ENCODE measurements around the gene HINT3. TPM values are rescaled to one million over a fixed set of nuclear protein-coding genes. Genes with fewer than 3 reads are reported as not detected.
A peak's percentile ranks its signal among the peaks of the same experiment; 100 is the strongest.

Gene HINT3
- polyA plus RNA-seq, 4 donors, result 11.1 to 32.2 (median 14.2) TPM

- FAIRE-seq (no peak), DNase-seq (peak; percentile 48 to 55)
- Histone ChIP-seq H3K27me3 (ENCODE audit: control insufficient read depth in 3 of 3, insufficient read depth in 3 of 3, low read length in 3 of 3) (no peaks in the 10 kb centered on the region), H3K36me3 (ENCODE audit: control insufficient read depth in 3 of 3, insufficient read depth in 2 of 3, low read depth in 1 of 3, low read length in 3 of 3) (peaks cover 0 to 15% (median 2%) of the 10 kb centered on the region in 3 donors), H3K4me1 (ENCODE audit: control insufficient read depth in 3 of 3, insufficient read depth in 2 of 3, low read depth in 1 of 3, low read length in 2 of 3) (no peaks in the 10 kb centered on the region), H3K4me3 (ENCODE audit: low read depth in 1 of 3, low read length in 3 of 3) (no peak overlapping the region), H3K9me3 (ENCODE audit: control insufficient read depth in 2 of 2, insufficient read depth in 1 of 2, low read depth in 1 of 2, low read length in 1 of 2) (no peaks in the 10 kb centered on the region), H3K27ac (ENCODE audit: low read depth in 1 of 3, low read length in 2 of 3) (no peak overlapping the region)
- WGBS, 3 donors, result 30 to 31% (median 30%) methylated on average over 5 of the region's 5 CpGs
Observed at GRCh38 chr6:125974214-125974866, 17.8 kb downstream of the HINT3 start.

- Histone ChIP-seq H3K27me3 (ENCODE audit: control insufficient read depth in 3 of 3, insufficient read depth in 3 of 3, low read length in 3 of 3) (no peaks in the 10 kb centered on the region), H3K4me3 (ENCODE audit: low read depth in 1 of 3, low read length in 3 of 3) (no peak overlapping the region), H3K36me3 (ENCODE audit: control insufficient read depth in 3 of 3, insufficient read depth in 2 of 3, low read depth in 1 of 3, low read length in 3 of 3) (peaks cover 0 to 9% (median 2%) of the 10 kb centered on the region in 3 donors), H3K4me1 (ENCODE audit: control insufficient read depth in 3 of 3, insufficient read depth in 2 of 3, low read depth in 1 of 3, low read length in 2 of 3) (peaks cover 0 to 2% (median 0%) of the 10 kb centered on the region in 3 donors), H3K27ac (ENCODE audit: low read depth in 1 of 3, low read length in 2 of 3) (no peak overlapping the region), H3K9me3 (ENCODE audit: control insufficient read depth in 2 of 2, insufficient read depth in 1 of 2, low read depth in 1 of 2, low read length in 1 of 2) (no peaks in the 10 kb centered on the region)
- FAIRE-seq (no peak), DNase-seq (no peak)
- 76 to 88% (median 87%) methylated on average over 3 of the region's 3 CpGs for WGBS, 3 donors
Observed at GRCh38 chr6:125979101-125979500, 22.5 kb downstream of the HINT3 start.

GRCh38 chr6:125981571-125982185 lies 25.1 kb downstream of the HINT3 start:
- Histone ChIP-seq H3K4me1 (ENCODE audit: control insufficient read depth in 3 of 3, insufficient read depth in 2 of 3, low read depth in 1 of 3, low read length in 2 of 3) (peaks cover 3 to 19% (median 4%) of the 10 kb centered on the region in 3 donors), H3K36me3 (ENCODE audit: control insufficient read depth in 3 of 3, insufficient read depth in 2 of 3, low read depth in 1 of 3, low read length in 3 of 3) (peaks cover 0 to 3% (median 0%) of the 10 kb centered on the region in 3 donors), H3K9me3 (ENCODE audit: control insufficient read depth in 2 of 2, insufficient read depth in 1 of 2, low read depth in 1 of 2, low read length in 1 of 2) (no peaks in the 10 kb centered on the region), H3K27ac (ENCODE audit: low read depth in 1 of 3, low read length in 2 of 3) (no peak overlapping the region), H3K4me3 (ENCODE audit: low read depth in 1 of 3, low read length in 3 of 3) (no peak overlapping the region), H3K27me3 (ENCODE audit: control insufficient read depth in 3 of 3, insufficient read depth in 3 of 3, low read length in 3 of 3) (no peaks in the 10 kb centered on the region)
- DNase-seq (no peak), FAIRE-seq (no peak)
- 91 to 94% (median 91%) methylated on average over 2 of the region's 2 CpGs for WGBS, 3 donors

- no peaks in the 10 kb centered on the region for H3K27me3 ChIP-seq (ENCODE audit: control insufficient read depth in 3 of 3, insufficient read depth in 3 of 3, low read length in 3 of 3)
- no peak for FAIRE-seq
- H3K9me3 ChIP-seq (ENCODE audit: control insufficient read depth in 2 of 2, insufficient read depth in 1 of 2, low read depth in 1 of 2, low read length in 1 of 2), result no peaks in the 10 kb centered on the region
- H3K36me3 ChIP-seq (ENCODE audit: control insufficient read depth in 3 of 3, insufficient read depth in 2 of 3, low read depth in 1 of 3, low read length in 3 of 3), result peaks cover 0 to 3% (median 0%) of the 10 kb centered on the region in 3 donors
- DNase-seq, result no peak
- no peak overlapping the region for H3K4me3 ChIP-seq (ENCODE audit: low read depth in 1 of 3, low read length in 3 of 3)
- no peak overlapping the region for H3K27ac ChIP-seq (ENCODE audit: low read depth in 1 of 3, low read length in 2 of 3)
- WGBS, 3 donors, result 56 to 72% (median 57%) methylated on average over 4 of the region's 4 CpGs
- peaks cover 5 to 19% (median 12%) of the 10 kb centered on the region in 3 donors for H3K4me1 ChIP-seq (ENCODE audit: control insufficient read depth in 3 of 3, insufficient read depth in 2 of 3, low read depth in 1 of 3, low read length in 2 of 3)
Observed at GRCh38 chr6:125983246-125983945, 26.8 kb downstream of the HINT3 start.

- Histone ChIP-seq H3K36me3 (ENCODE audit: control insufficient read depth in 3 of 3, insufficient read depth in 2 of 3, low read depth in 1 of 3, low read length in 3 of 3) (peaks cover 0 to 3% (median 0%) of the 10 kb centered on the region in 3 donors), H3K27me3 (ENCODE audit: control insufficient read depth in 3 of 3, insufficient read depth in 3 of 3, low read length in 3 of 3) (no peaks in the 10 kb centered on the region), H3K27ac (ENCODE audit: low read depth in 1 of 3, low read length in 2 of 3) (peak overlapping the region in 1 of 3 donors; percentile 90), H3K4me1 (ENCODE audit: control insufficient read depth in 3 of 3, insufficient read depth in 2 of 3, low read depth in 1 of 3, low read length in 2 of 3) (peaks cover 5 to 19% (median 12%) of the 10 kb centered on the region in 3 donors), H3K9me3 (ENCODE audit: control insufficient read depth in 2 of 2, insufficient read depth in 1 of 2, low read depth in 1 of 2, low read length in 1 of 2) (no peaks in the 10 kb centered on the region), H3K4me3 (ENCODE audit: low read depth in 1 of 3, low read length in 3 of 3) (no peak overlapping the region)
- DNase-seq, result peak; percentile 74 to 94
- no peak for FAIRE-seq
- WGBS, 3 donors, result 43 to 56% (median 48%) methylated on average over 2 of the region's 2 CpGs
Observed at GRCh38 chr6:125984311-125984710, 27.7 kb downstream of the HINT3 start.

GRCh38 chr6:125985522-125985921 lies 29.0 kb downstream of the HINT3 start:
- 32 to 72% (median 47%) methylated on average over 4 of the region's 4 CpGs for WGBS, 3 donors
- Histone ChIP-seq H3K9me3 (ENCODE audit: control insufficient read depth in 2 of 2, insufficient read depth in 1 of 2, low read depth in 1 of 2, low read length in 1 of 2) (no peaks in the 10 kb centered on the region), H3K27ac (ENCODE audit: low read depth in 1 of 3, low read length in 2 of 3) (peak overlapping the region in 2 of 3 donors; percentile 1 to 90), H3K4me3 (ENCODE audit: low read depth in 1 of 3, low read length in 3 of 3) (peak overlapping the region in 1 of 3 donors; percentile 82), H3K36me3 (ENCODE audit: control insufficient read depth in 3 of 3, insufficient read depth in 2 of 3, low read depth in 1 of 3, low read length in 3 of 3) (peaks cover 0 to 3% (median 0%) of the 10 kb centered on the region in 3 donors), H3K4me1 (ENCODE audit: control insufficient read depth in 3 of 3, insufficient read depth in 2 of 3, low read depth in 1 of 3, low read length in 2 of 3) (peaks cover 7 to 22% (median 12%) of the 10 kb centered on the region in 3 donors), H3K27me3 (ENCODE audit: control insufficient read depth in 3 of 3, insufficient read depth in 3 of 3, low read length in 3 of 3) (no peaks in the 10 kb centered on the region)
- FAIRE-seq (no peak), DNase-seq (peak; percentile 20 to 33)

GRCh38 chr6:125985979-125986300 lies 29.4 kb downstream of the HINT3 start:
- 1 to 4% (median 2%) methylated on average over 3 of the region's 3 CpGs for WGBS, 3 donors

GRCh38 chr6:125986301-125987025 lies 29.9 kb downstream of the HINT3 start, which contains the start of gene TRMT11:
TRMT11 (plus strand) TSS chr6:125986540; CDS start chr6:125986551, 11 bp downstream.
- peak within 1 kb of the TSS; percentile 82 to 94 (median 90) for H3K27ac ChIP-seq (ENCODE audit: low read depth in 1 of 3, low read length in 2 of 3)
- H3K27me3 ChIP-seq (ENCODE audit: control insufficient read depth in 3 of 3, insufficient read depth in 3 of 3, low read length in 3 of 3), result no peaks in the 10 kb centered on the region
- peaks cover 7 to 26% (median 16%) of the 10 kb centered on the region in 3 donors for H3K4me1 ChIP-seq (ENCODE audit: control insufficient read depth in 3 of 3, insufficient read depth in 2 of 3, low read depth in 1 of 3, low read length in 2 of 3)
- DNase-seq (peak; percentile 88 to 95), FAIRE-seq (no peak)
- peaks cover 0 to 3% (median 0%) of the 10 kb centered on the region in 3 donors for H3K36me3 ChIP-seq (ENCODE audit: control insufficient read depth in 3 of 3, insufficient read depth in 2 of 3, low read depth in 1 of 3, low read length in 3 of 3)
- WGBS, 3 donors, result 0 to 1% (median 0%) methylated on average over 51 to 52 of the region's 52 CpGs
- H3K4me3 ChIP-seq (ENCODE audit: low read depth in 1 of 3, low read length in 3 of 3), result peak within 1 kb of the TSS; percentile 79 to 82 (median 80)
- no peaks in the 10 kb centered on the region for H3K9me3 ChIP-seq (ENCODE audit: control insufficient read depth in 2 of 2, insufficient read depth in 1 of 2, low read depth in 1 of 2, low read length in 1 of 2)

More at GRCh38 chr6:125985979-125986300, 29.4 kb downstream of the HINT3 start:
- Histone ChIP-seq H3K9me3 (ENCODE audit: control insufficient read depth in 2 of 2, insufficient read depth in 1 of 2, low read depth in 1 of 2, low read length in 1 of 2) (no peaks in the 10 kb centered on the region), H3K4me1 (ENCODE audit: control insufficient read depth in 3 of 3, insufficient read depth in 2 of 3, low read depth in 1 of 3, low read length in 2 of 3) (peaks cover 7 to 22% (median 12%) of the 10 kb centered on the region in 3 donors), H3K4me3 (ENCODE audit: low read depth in 1 of 3, low read length in 3 of 3) (peak overlapping the region; percentile 79 to 82 (median 80)), H3K27me3 (ENCODE audit: control insufficient read depth in 3 of 3, insufficient read depth in 3 of 3, low read length in 3 of 3) (no peaks in the 10 kb centered on the region), H3K36me3 (ENCODE audit: control insufficient read depth in 3 of 3, insufficient read depth in 2 of 3, low read depth in 1 of 3, low read length in 3 of 3) (peaks cover 0 to 3% (median 0%) of the 10 kb centered on the region in 3 donors), H3K27ac (ENCODE audit: low read depth in 1 of 3, low read length in 2 of 3) (peak overlapping the region; percentile 82 to 94 (median 90))
- FAIRE-seq (no peak), DNase-seq (no peak)

All from small intestine (tissue), 7 donors.